IPS-15b (cell line): Measurements from ENCODE around the gene ANO10.
"Not testable (repeated sequence)": the region's sequence is repeated elsewhere in the genome, so short reads cannot be mapped to it uniquely, and the experiment has no call there.

Experiments used
- H3K27me3 ChIP-seq: one replicate; pipeline ENCODE4 v1.6.1; 2013; ENCODE audit warnings: low read length; ENCODE audit not compliant: control insufficient read depth, insufficient read depth
- H3K36me3 ChIP-seq: one replicate; pipeline ENCODE4 v1.6.1; 2013; ENCODE audit warnings: low read length; ENCODE audit not compliant: control insufficient read depth, insufficient read depth
- H3K4me1 ChIP-seq: one replicate; pipeline ENCODE4 v1.6.1; 2013; ENCODE audit warnings: mild to moderate bottlenecking, low read length; ENCODE audit not compliant: control insufficient read depth, insufficient read depth
- H3K4me3 ChIP-seq: one replicate; pipeline ENCODE4 v1.5.1; 2013; ENCODE audit warnings: low read depth, low read length
- H3K9ac ChIP-seq: one replicate; pipeline ENCODE4 v1.6.1; 2013; ENCODE audit warnings: low read depth, mild to moderate bottlenecking, low read length
- H3K9me3 ChIP-seq: one replicate; pipeline ENCODE4 v1.6.1; 2013; ENCODE audit warnings: mild to moderate bottlenecking, low read length; ENCODE audit not compliant: control insufficient read depth, insufficient read depth

The ANO10 gene

GRCh38 chr3:43621656-43622432, at the start of gene ANO10:
TSS of gene ANO10 (minus strand) at chr3:43622011. CDS start at chr3:43605852, 16,159 bp downstream.
- Histone ChIP-seq H3K27me3 (no peaks in the 10 kb centered on the region), H3K9me3 (no peaks in the 10 kb centered on the region), H3K9ac (peak within 1 kb of the TSS; percentile 76), H3K4me1 (no peaks in the 10 kb centered on the region), H3K36me3 (no peaks in the 10 kb centered on the region), H3K4me3 (peak within 1 kb of the TSS; percentile 86)

- no peak overlapping the region for H3K9ac ChIP-seq
- H3K4me1 ChIP-seq, result no peaks in the 10 kb centered on the region
Observed at GRCh38 chr3:43670635-43671522, 49.1 kb upstream of the ANO10 start.

GRCh38 chr3:43665011-43665410, 43.2 kb upstream of the ANO10 start:
- not testable (repeated sequence) for H3K4me1 ChIP-seq, H3K36me3 ChIP-seq, H3K4me3 ChIP-seq, H3K9ac ChIP-seq, H3K9me3 ChIP-seq, H3K27me3 ChIP-seq

More at GRCh38 chr3:43670635-43671522, 49.1 kb upstream of the ANO10 start:
- no peaks in the 10 kb centered on the region for H3K36me3 ChIP-seq
- no peaks in the 10 kb centered on the region for H3K27me3 ChIP-seq
- no peaks in the 10 kb centered on the region for H3K9me3 ChIP-seq
- H3K4me3 ChIP-seq, result no peak overlapping the region

- H3K9me3 ChIP-seq, H3K27me3 ChIP-seq, H3K36me3 ChIP-seq: not testable (repeated sequence)
Observed at GRCh38 chr3:43661376-43661775, 39.6 kb upstream of the ANO10 start.

GRCh38 chr3:43659250-43659880, 37.6 kb upstream of the ANO10 start:
- Histone ChIP-seq H3K4me1 (no peaks in the 10 kb centered on the region), H3K36me3 (no peaks in the 10 kb centered on the region), H3K27me3 (no peaks in the 10 kb centered on the region), H3K9ac (no peak overlapping the region), H3K4me3 (no peak overlapping the region), H3K9me3 (no peaks in the 10 kb centered on the region)

More at GRCh38 chr3:43661376-43661775, 39.6 kb upstream of the ANO10 start:
- H3K4me3 ChIP-seq, H3K9ac ChIP-seq, H3K4me1 ChIP-seq: not testable (repeated sequence)

GRCh38 chr3:43656390-43656789, 34.6 kb upstream of the ANO10 start:
- H3K4me3 ChIP-seq, result not testable (repeated sequence)

GRCh38 chr3:43650345-43650744, 28.5 kb upstream of the ANO10 start:
- Histone ChIP-seq H3K9ac (no peak overlapping the region), H3K36me3 (no peaks in the 10 kb centered on the region), H3K4me1 (peaks cover 7% of the 10 kb centered on the region), H3K4me3 (no peak overlapping the region), H3K9me3 (no peaks in the 10 kb centered on the region), H3K27me3 (no peaks in the 10 kb centered on the region)

More at GRCh38 chr3:43656390-43656789, 34.6 kb upstream of the ANO10 start:
- not testable (repeated sequence) for H3K27me3 ChIP-seq, H3K4me1 ChIP-seq, H3K36me3 ChIP-seq, H3K9ac ChIP-seq, H3K9me3 ChIP-seq

- H3K4me1 ChIP-seq, result peaks cover 7% of the 10 kb centered on the region
Observed at GRCh38 chr3:43649365-43649968, 27.7 kb upstream of the ANO10 start.

GRCh38 chr3:43648957-43649356, 27.1 kb upstream of the ANO10 start:
- H3K9me3 ChIP-seq, result no peaks in the 10 kb centered on the region
- H3K4me3 ChIP-seq, result no peak overlapping the region
- peaks cover 7% of the 10 kb centered on the region for H3K4me1 ChIP-seq
- no peaks in the 10 kb centered on the region for H3K36me3 ChIP-seq
- H3K27me3 ChIP-seq, result no peaks in the 10 kb centered on the region
- no peak overlapping the region for H3K9ac ChIP-seq

More at GRCh38 chr3:43649365-43649968, 27.7 kb upstream of the ANO10 start:
- Histone ChIP-seq H3K36me3 (no peaks in the 10 kb centered on the region), H3K27me3 (no peaks in the 10 kb centered on the region), H3K4me3 (peak overlapping the region; percentile 24), H3K9me3 (no peaks in the 10 kb centered on the region), H3K9ac (peak overlapping the region; percentile 13)

GRCh38 chr3:43647331-43648166, 25.7 kb upstream of the ANO10 start:
- H3K4me1 ChIP-seq, result peaks cover 7% of the 10 kb centered on the region
- H3K27me3 ChIP-seq, result no peaks in the 10 kb centered on the region
- no peaks in the 10 kb centered on the region for H3K36me3 ChIP-seq
- H3K9ac ChIP-seq, result no peak overlapping the region
- no peak overlapping the region for H3K4me3 ChIP-seq
- no peaks in the 10 kb centered on the region for H3K9me3 ChIP-seq
